Upper lobe of left lung (tissue), 4 donors: ENCODE results near the gene PPP1R12B.
"Not testable (repeated sequence)": the region's sequence is repeated elsewhere in the genome, so short reads cannot be mapped to it uniquely, and the experiment has no call there.

ENCODE experiments used
- EP300 ChIP-seq, 4 donors: sonication (generic); formaldehyde crosslinking; IDR thresholded peaks; one replicate each; pipeline ENCODE4 v1.5.1; 2017; ENCODE audit warnings: antibody characterized with exemption in 4 of 4, control low read depth in 2 of 4
- POLR2A ChIP-seq, 4 donors: fragments of 450-650 bp; IDR thresholded peaks; one replicate each; pipeline ENCODE4 v1.5.1; 2016 to 2017; ENCODE audit warnings: antibody characterized with exemption in 4 of 4, mild to moderate bottlenecking in 2 of 4
- POLR2AphosphoS5 ChIP-seq, 2 donors: sonication (generic); formaldehyde crosslinking; IDR thresholded peaks; one replicate each; pipeline ENCODE4 v1.5.1; 2017; ENCODE audit warnings: antibody characterized with exemption in 2 of 2
- TF ChIP-seq, protein P1 (sequence below), 6 experiments: fragments of 450-650 bp in 4 of 6; fragments of 200-600 bp in 2 of 6; sonication (generic) in 2 of 6; IDR thresholded peaks; one replicate each; pipeline ENCODE4 v1.5.1; 2016 to 2019; ENCODE audit warnings: antibody characterized with exemption in 6 of 6

GRCh38 chr1:202488178-202488649, 139.7 kb downstream of the PPP1R12B start:
- TF ChIP-seq, protein P1, sequence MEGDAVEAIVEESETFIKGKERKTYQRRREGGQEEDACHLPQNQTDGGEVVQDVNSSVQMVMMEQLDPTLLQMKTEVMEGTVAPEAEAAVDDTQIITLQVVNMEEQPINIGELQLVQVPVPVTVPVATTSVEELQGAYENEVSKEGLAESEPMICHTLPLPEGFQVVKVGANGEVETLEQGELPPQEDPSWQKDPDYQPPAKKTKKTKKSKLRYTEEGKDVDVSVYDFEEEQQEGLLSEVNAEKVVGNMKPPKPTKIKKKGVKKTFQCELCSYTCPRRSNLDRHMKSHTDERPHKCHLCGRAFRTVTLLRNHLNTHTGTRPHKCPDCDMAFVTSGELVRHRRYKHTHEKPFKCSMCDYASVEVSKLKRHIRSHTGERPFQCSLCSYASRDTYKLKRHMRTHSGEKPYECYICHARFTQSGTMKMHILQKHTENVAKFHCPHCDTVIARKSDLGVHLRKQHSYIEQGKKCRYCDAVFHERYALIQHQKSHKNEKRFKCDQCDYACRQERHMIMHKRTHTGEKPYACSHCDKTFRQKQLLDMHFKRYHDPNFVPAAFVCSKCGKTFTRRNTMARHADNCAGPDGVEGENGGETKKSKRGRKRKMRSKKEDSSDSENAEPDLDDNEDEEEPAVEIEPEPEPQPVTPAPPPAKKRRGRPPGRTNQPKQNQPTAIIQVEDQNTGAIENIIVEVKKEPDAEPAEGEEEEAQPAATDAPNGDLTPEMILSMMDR (IDR thresholded peaks at IDR 0.05): not testable (repeated sequence)
- not testable (repeated sequence) for TF ChIP-seq POLR2A, POLR2AphosphoS5, EP300 (IDR thresholded peaks at IDR 0.05)
